ENCODE results near the gene WDR5B.

GRCh38 chr3:122456074-122456473 is 40.2 kb upstream of the WDR5B start:
- TF ChIP-seq, protein P1, sequence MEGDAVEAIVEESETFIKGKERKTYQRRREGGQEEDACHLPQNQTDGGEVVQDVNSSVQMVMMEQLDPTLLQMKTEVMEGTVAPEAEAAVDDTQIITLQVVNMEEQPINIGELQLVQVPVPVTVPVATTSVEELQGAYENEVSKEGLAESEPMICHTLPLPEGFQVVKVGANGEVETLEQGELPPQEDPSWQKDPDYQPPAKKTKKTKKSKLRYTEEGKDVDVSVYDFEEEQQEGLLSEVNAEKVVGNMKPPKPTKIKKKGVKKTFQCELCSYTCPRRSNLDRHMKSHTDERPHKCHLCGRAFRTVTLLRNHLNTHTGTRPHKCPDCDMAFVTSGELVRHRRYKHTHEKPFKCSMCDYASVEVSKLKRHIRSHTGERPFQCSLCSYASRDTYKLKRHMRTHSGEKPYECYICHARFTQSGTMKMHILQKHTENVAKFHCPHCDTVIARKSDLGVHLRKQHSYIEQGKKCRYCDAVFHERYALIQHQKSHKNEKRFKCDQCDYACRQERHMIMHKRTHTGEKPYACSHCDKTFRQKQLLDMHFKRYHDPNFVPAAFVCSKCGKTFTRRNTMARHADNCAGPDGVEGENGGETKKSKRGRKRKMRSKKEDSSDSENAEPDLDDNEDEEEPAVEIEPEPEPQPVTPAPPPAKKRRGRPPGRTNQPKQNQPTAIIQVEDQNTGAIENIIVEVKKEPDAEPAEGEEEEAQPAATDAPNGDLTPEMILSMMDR (IDR thresholded peaks at IDR 0.05): no peak
- no peak for TF ChIP-seq POLR2A (IDR thresholded peaks at IDR 0.05)

Measured in lower leg skin (tissue), 3 donors.